Activated CD4-positive, CD25-positive, alpha-beta regulatory T cell treated with anti-CD3 and anti-CD28 coated beads, Interleukin-2, amount 50 U/mL, for 72 hours (primary cell): ENCODE data around the gene PMM1.
"Not testable (repeated sequence)": the region's sequence is repeated elsewhere in the genome, so short reads cannot be mapped to it uniquely, and the experiment has no call there.

Source experiments
- DNase-seq: peaks from one replicate; pipeline ENCODE4 v3.0.0; 2021

PMM1 gene

GRCh38 chr22:41562461-41562860 is 27.2 kb downstream of the PMM1 start:
- DNase-seq = no peak

GRCh38 chr22:41561788-41562187 is 27.9 kb downstream of the PMM1 start:
- no peak for DNase-seq

GRCh38 chr22:41561335-41561734 is 28.3 kb downstream of the PMM1 start:
- DNase-seq = no peak

GRCh38 chr22:41560095-41560471 is 29.6 kb downstream of the PMM1 start:
- no peak for DNase-seq

DNA sequence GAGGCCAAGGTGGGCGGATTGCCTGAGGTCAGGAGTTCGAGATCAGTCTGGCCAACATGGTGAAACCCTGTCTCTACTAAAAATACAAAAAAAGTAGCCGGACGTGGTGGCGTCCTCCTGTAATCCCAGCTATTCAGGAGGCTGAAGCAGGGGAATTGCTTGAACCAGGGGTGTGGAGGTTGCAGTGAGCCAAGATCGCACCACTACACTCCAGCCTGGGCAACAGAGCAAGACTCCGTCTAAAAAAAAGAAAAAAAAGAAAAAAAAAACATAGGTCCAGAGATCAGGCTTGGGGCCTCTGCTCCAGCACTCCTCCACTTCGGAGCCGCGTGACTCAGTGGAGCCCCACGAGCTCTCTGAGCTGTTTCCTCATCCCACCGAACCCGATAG is 31.4 kb downstream of the PMM1 start:
- DNase-seq = not testable (repeated sequence)

- no peak for DNase-seq
Measured at GRCh38 chr22:41557401-41558240, 32.0 kb downstream of the PMM1 start.

DNA sequence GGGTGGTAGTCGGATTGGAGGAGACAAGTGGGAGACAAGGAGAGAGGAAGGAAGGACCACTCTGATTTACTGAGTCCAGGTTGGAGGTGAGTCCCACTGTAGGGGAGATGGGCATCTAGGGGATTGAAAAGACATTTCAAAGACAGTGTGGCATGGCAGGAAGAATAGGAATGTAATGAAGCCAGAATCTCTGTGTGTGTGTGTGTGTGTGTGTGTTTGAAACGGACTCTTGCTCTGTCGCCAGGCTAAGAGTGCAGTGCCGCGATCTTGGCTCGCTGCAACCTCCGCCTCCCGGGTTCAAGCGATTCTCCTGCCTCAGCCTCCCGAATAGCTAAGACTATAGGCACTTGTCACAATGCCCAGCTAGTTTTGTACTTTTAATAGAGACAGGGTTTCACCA is 33.1 kb downstream of the PMM1 start:
- DNase-seq = no peak

- no peak for DNase-seq
Measured at GRCh38 chr22:41555325-41555982, 34.2 kb downstream of the PMM1 start.

- no peak for DNase-seq
Measured at GRCh38 chr22:41551877-41552582, 37.6 kb downstream of the PMM1 start.

DNA sequence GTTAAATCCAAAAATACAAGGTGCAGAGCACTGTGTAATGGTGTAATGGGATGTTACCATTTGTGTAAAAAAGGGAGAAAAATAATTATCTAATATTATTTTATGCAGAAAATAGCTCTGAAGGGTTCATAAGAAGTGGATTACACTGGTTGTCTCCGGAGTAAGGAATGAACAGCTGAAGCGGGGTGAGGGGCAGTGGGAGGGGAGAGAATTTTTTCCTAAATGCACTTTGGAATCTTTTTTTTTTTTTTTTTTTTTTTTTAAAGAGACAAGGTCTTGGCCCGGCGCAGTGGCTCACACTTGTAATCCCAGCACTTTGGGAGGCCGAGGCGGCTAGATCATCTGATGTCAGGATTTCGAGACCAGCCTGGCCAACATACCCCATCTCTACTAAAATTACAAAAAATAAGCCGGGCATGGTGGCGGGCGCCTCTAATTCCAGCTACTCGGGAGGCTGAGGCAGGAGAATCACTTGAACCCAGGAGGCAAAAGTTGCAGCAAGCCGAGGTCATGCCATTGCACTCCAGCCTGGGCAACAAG is 38.6 kb downstream of the PMM1 start:
- DNase-seq = no peak

- no peak for DNase-seq
Measured at GRCh38 chr22:41548830-41549211, 40.8 kb downstream of the PMM1 start.

DNA sequence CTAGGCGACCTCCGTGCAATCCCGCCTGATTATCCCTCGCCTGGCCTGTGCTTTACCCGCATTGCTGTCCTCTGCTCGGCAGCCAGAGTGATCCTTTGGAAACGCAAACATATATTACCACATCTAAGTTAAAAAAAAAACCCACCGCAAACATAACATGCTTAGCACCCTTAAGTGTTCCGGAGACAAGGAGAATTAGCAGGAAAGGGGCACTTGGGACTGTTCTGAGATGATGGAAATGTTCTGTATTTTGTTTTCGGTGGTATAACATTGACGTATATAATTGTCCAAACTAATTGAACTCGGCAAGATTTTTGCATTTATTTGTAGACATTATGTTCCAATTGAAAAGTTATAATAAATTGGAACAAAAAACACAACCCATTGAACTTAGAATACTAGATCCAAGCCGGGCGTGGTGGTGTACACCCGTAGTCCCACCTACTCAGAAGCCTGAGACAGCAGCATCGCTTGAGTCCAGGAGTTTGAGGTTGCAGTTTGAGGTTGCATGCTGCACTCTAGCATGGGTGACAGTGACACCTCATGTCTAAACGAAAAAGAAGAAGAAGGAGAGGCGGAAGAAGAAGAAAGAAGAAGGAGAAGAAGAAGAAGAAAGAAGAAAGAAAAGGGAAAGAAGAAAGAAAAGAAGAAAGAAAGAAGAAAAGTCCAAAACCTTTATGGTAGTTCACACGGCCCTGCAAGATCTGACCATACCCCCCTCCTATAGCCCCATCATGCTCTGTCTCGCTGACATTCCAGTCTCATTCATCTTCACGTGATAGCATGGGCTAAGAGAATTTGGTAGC is 44.8 kb downstream of the PMM1 start:
- DNase-seq = no peak

DNA sequence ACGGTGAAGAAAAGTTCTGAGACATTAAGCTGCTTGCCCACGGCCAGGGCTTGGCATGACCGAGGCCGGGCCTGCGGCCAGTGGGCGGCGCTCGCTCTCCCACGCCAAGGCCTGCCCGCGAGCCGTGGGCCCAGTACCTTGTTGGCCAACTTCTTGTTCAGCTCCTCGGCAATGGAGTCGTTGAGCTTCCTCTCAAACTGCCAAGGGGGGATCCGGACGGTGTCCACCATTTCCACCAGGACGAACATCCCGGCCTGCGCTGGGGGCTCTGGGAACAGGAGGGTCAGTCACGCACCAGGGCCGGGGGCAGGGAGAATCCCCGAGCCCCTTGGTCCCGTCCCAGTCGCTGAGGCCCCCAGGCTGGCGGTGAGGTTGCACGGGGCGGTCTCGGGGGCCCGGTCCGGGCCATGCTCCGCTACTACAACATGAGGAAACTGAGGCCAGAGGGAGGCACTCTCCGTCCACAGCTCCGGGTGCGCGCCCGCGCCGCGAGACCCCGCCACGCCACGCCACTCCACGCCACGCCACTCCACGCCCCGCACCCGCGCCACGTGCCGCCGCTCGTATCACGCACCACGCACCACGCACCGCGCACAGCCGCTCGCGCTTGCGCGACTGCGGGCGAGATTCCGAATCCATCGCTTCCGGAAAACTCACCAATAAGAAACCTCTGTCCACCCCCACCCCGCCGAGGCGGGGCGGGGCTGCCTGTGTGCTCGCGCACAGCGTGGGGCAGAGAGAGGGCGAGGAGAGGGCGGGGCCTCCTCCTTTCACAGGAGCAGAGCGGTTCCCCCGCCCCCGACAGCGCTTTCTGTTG is 45.6 kb downstream of the PMM1 start, which contains the start of gene POLR3H:
Gene POLR3H, minus strand, starts transcription at position 617 of the 817 bp plus-strand sequence. Its CDS starts 369 bp downstream, at position 248.
- peak; percentile 96 for DNase-seq

DNA sequence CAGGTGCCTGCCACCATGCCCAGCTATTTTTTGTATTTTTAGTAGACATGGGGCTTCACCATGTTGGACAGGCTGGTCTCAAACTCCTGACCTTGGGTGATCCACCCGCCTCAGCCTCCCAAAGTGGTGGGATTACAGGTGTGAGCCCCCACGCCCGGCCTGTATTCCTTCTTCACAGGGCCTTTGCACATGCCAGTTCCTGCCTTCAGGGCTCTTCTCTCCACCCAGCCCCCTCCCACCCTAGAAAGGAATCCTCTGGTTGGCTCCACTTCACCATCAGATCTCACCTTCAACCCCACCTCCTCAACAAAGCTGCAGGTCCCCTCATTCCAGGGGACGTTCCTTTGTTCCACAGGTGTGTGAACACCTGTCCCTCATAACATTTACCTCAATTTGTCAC is 47.4 kb downstream of the PMM1 start:
- DNase-seq = no peak

- DNase-seq = no peak
Measured at GRCh38 chr22:41541484-41541883, 48.2 kb downstream of the PMM1 start.

- DNase-seq = no peak
Measured at GRCh38 chr22:41540365-41540764, 49.3 kb downstream of the PMM1 start.

DNA sequence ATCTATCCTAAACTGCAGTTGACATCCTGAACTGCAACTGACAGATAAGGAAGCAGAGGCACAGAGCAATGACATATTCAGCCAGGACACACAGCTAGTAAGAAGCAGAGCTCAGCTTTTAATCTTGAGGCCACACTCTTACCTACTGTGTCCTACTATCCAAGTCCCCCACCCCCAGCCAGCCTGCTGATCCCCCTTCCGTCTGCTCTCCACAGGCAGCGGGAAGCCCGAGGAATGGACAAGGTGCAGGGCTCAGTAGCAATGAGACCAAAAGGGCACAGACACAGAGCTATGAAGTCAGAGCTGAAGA is 49.7 kb downstream of the PMM1 start:
- no peak for DNase-seq

- DNase-seq = no peak
Measured at GRCh38 chr22:41539146-41540005, 50.3 kb downstream of the PMM1 start.

DNA sequence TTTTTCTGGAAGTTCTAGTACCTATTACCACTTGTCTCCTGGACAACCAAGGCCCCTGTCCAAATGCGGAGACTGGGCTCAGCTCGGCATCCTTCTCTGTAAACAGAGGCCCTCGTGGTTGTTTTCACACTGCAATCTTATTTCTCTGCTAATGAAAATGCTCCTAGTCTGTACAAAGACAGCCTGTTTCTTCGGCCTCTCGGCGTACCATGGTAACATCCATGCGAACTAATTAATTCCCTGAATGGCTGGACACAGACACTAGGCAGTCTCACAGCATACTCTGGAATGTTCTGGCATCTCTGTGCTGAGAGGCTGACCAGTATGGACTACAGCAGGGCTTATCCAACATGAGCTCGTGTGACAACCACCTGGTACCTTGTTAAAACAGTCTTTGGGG is 51.1 kb downstream of the PMM1 start:
- no peak for DNase-seq

GRCh38 chr22:41537203-41537602 is 52.4 kb downstream of the PMM1 start:
- DNase-seq = no peak

DNA sequence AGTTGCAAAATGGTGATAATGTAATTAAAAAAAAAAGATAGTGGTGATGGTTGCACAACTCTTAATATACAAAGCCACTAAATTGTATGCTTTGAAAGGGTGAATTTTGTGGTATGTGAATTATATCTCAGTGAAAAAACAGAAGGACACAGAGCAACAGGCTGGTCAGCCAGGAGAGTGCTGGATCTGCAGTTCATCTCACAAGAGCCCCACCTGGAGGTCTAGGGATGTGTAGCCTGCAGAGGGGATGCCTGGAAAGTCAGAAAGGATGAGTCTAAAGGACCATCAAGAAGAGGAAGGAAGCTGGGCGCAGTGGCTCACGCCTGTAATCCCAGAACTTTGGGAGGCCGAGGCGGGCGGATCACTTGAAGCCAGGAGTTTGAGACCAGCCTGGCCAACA is 54.4 kb downstream of the PMM1 start:
- DNase-seq = no peak
